Activated CD8-positive, alpha-beta T cell treated with anti-CD3 and anti-CD28 coated beads for 36 hours (primary cell): ENCODE data around the gene PTPRD. TPM values are rescaled to one million over a fixed set of nuclear protein-coding genes. Genes with fewer than 3 reads are reported as not detected.

ENCODE experiments used
- ATAC-seq: fragments of 200-7000 bp; cut with Tn5 transposase; one replicate; pipeline ENCODE4 v1.10.0; 2021; ENCODE audit warnings: mild to moderate bottlenecking, moderate library complexity
- CTCF ChIA-PET: fragments of 350-600 bp; sonication (Branson Sonifier 250); formaldehyde crosslinking; loops from one replicate; lab custom pipeline; 2021; ENCODE audit warnings: antibody characterized with exemption; lab: Charles Lee
- POLR2A ChIA-PET: fragments of 350-600 bp; sonication (Branson Sonifier 250); formaldehyde crosslinking; loops from one replicate; lab custom pipeline; 2021; ENCODE audit warnings: antibody characterized with exemption; lab: Charles Lee
- DNase-seq: peaks from one replicate; pipeline ENCODE4 v3.0.0-alpha.2; 2020
- H3K27ac Mint-ChIP-seq: one replicate; pipeline ENCODE4 v1.8.0; 2021; ENCODE audit warnings: mild to moderate bottlenecking, mixed read lengths
- H3K27me3 Mint-ChIP-seq: one replicate; pipeline ENCODE4 v1.8.0; 2021; ENCODE audit warnings: mixed read lengths
- H3K36me3 Mint-ChIP-seq: one replicate; pipeline ENCODE4 v1.8.0; 2021; ENCODE audit warnings: low read depth, mixed read lengths
- H3K4me1 Mint-ChIP-seq: one replicate; pipeline ENCODE4 v1.8.0; 2021; ENCODE audit warnings: low read depth, mixed read lengths
- H3K4me3 Mint-ChIP-seq: one replicate; pipeline ENCODE4 v1.8.0; 2021; ENCODE audit warnings: mild to moderate bottlenecking, moderate library complexity, mixed read lengths
- H3K9me3 Mint-ChIP-seq: one replicate; pipeline ENCODE4 v1.8.0; 2021; ENCODE audit warnings: mixed read lengths
- CTCF ChIP-seq: fragments of 200-600 bp; IDR thresholded peaks from one replicate; pipeline ENCODE4 v1.8.0; 2022; ENCODE audit warnings: antibody characterized with exemption, mild to moderate bottlenecking
- intact Hi-C: fragments of 100-400 bp; cut with micrococcal nuclease; formaldehyde crosslinking; loops from one replicate; pipeline ENCODE4 v1.10.0; 2022
- total RNA-seq, 2 experiments: library from RNA; stranded (reverse); gene quantifications; one replicate each; pipeline ENCODE4 v1.2.3, GENCODE V29; 2021

PTPRD gene
- total RNA-seq, 2 experiments from 2014 or later, result not detected

DNA sequence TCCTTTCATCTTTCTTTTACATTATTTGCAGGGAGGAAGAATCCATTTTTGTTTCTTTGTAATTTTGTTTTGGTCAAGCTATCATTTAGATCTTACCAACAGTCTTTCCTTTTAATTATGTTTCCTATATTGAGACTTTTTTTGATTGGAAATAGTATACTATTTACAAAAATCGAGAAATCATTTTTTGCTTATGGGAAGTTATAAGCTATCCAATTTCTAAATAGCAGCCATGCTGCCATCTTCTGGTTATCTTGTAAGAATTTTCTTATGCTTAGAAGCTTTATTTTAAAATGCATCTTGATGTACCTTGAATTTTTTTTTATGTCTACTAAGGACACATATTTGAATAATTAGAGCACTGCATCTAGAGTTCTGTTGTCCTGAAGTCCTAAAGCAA lies 821.2 kb downstream of the PTPRD start:
- intact Hi-C loops, result no loop called here
- ChIA-PET CTCF (interaction anchor here (0.7 to 2.2 kb wide), 3 partner anchors 151 to 349 kb away, joined by 3 to 9 read pairs (median 5); no protein-coding TSS in a partner anchor), POLR2A (no interaction called here)
- Mint-ChIP-seq H3K27me3 (no peaks in the 10 kb centered on the region), H3K4me1 (no peaks in the 10 kb centered on the region), H3K9me3 (no peaks in the 10 kb centered on the region), H3K27ac (no peak overlapping the region), H3K36me3 (no peaks in the 10 kb centered on the region), H3K4me3 (no peak overlapping the region)
- DNase-seq (no peak), ATAC-seq (no peak)
- no peak for TF ChIP-seq CTCF

DNA sequence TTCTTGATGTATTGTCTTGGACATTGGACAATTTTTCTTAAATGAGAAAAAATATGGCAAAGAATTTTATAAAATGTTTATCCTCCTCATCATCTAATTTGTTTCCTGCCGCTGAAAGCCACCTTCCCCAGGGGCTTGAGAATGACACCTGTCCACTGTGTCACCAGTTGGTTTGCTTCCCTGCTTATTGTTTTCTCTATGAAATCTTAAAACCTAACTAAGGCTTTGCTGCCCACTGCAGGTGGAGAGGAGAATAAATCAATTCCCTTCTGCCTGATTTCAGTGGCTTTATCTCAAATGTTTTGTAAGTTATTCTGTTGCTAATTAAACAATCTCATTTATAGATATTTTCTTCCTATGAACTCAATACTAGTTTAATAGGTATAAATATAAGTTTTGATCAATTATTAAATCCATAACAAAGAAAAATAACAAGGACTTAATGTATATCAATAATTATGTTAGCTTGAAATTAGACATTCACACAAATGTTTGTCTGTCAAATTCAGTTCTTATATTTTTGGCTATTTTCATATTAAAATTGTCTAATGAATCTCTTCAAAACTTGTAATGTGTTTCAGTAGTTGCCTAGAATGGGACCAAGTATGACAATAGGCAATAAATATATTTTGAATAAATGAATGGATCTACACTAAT lies 822.5 kb downstream of the PTPRD start:
- TF ChIP-seq CTCF, result peak; percentile 64
- no peaks in the 10 kb centered on the region for H3K27me3 Mint-ChIP-seq
- DNase-seq, result peak; percentile 17
- H3K9me3 Mint-ChIP-seq, result no peaks in the 10 kb centered on the region
- intact Hi-C loops, result no loop called here
- H3K27ac Mint-ChIP-seq, result no peak overlapping the region
- no peak for ATAC-seq
- CTCF ChIA-PET, result interaction anchor here (0.7 to 2.2 kb wide), 4 partner anchors 10 to 184 kb away, joined by 3 to 9 read pairs (median 4); no protein-coding TSS in a partner anchor
- POLR2A ChIA-PET, result no interaction called here
- H3K4me1 Mint-ChIP-seq, result no peaks in the 10 kb centered on the region
- no peaks in the 10 kb centered on the region for H3K36me3 Mint-ChIP-seq
- H3K4me3 Mint-ChIP-seq, result no peak overlapping the region

DNA sequence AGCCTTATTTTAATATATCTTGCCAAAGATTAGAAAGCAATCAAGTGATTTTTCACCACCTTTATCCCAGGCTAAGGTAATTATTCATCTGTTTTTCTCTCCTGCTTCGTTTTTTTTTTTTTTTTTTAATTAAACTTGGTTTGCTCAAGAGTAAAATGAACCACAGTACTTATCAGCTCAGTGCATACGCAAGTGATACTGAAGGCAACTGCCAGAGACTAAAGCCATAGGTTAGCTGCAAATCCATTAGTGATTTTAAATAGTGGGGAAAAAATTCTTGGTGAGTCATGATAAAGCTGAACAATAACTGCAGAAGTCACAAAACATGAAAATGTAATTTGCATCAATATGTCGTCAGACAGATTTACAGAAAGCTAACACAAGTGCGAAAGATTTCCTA lies 829.1 kb downstream of the PTPRD start:
- no peaks in the 10 kb centered on the region for H3K9me3 Mint-ChIP-seq
- DNase-seq, result no peak
- ChIA-PET POLR2A (no interaction called here), CTCF (no interaction called here)
- no peak overlapping the region for H3K27ac Mint-ChIP-seq
- ATAC-seq, result no peak
- TF ChIP-seq CTCF, result no peak
- H3K4me1 Mint-ChIP-seq, result no peaks in the 10 kb centered on the region
- intact Hi-C loops, result no loop called here
- no peak overlapping the region for H3K4me3 Mint-ChIP-seq
- no peaks in the 10 kb centered on the region for H3K27me3 Mint-ChIP-seq
- H3K36me3 Mint-ChIP-seq, result no peaks in the 10 kb centered on the region

DNA sequence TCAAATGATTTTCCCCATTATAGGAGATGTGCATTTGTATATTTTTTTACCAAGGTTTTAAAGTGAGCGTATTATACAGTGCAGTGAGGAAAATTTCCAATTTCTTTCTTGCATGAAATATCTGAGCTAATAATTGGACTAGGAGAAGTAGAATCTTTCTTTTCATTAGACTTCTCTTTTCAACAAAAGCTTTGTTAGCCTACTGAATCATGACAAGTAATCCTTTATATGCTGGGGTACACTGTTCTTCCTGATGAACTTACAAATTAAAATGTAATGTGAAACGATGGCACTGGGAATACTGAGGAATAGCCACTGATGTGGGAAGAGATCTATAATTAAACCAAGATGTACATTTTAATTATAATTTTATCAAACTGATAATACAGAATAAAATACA lies 829.6 kb downstream of the PTPRD start:
- intact Hi-C loops, result no loop called here
- Mint-ChIP-seq H3K27me3 (no peaks in the 10 kb centered on the region), H3K27ac (no peak overlapping the region), H3K4me3 (no peak overlapping the region), H3K9me3 (no peaks in the 10 kb centered on the region), H3K36me3 (no peaks in the 10 kb centered on the region), H3K4me1 (no peaks in the 10 kb centered on the region)
- no peak for DNase-seq
- no peak for ATAC-seq
- ChIA-PET CTCF (no interaction called here), POLR2A (no interaction called here)
- no peak for TF ChIP-seq CTCF

DNA sequence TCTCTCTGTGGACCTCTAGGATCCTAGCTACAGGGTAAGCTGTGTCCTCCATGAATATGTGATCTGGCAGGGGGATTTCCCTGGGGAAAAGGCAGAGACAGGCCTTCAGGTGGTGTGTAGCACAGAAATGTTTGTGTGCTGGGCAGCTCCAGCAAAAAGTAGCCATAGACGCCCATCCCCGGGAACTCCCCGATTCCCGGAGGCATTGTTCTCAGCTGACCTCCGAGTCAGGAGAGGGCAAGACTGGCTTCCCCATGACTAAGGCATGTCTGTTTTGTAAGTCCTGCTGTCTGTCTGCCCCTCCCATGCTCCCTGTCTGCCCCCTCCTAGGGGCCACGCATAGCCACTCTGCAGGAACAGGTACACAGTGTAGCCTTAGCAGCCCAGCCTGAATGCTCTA lies 834.5 kb downstream of the PTPRD start:
- DNase-seq (no peak), ATAC-seq (no peak)
- Mint-ChIP-seq H3K27ac (no peak overlapping the region), H3K4me3 (no peak overlapping the region), H3K9me3 (no peaks in the 10 kb centered on the region), H3K27me3 (no peaks in the 10 kb centered on the region), H3K4me1 (no peaks in the 10 kb centered on the region), H3K36me3 (no peaks in the 10 kb centered on the region)
- ChIA-PET CTCF (no interaction called here), POLR2A (no interaction called here)
- intact Hi-C loops, result no loop called here
- no peak for TF ChIP-seq CTCF
